ENCODE results near the gene SCCPDH. TPM values are rescaled to one million over a fixed set of nuclear protein-coding genes. Genes with fewer than 3 reads are reported as not detected.

SCCPDH gene
- total and polyA plus RNA-seq, 2 of the 13 experiments (the other 11 are each of a cell fraction or from before 2014, with no cell fraction given): 36.7 to 62.3 TPM

- ATAC-seq (peak; percentile 74), FAIRE-seq (no peak), DNase-seq (ENCODE audit: low spot score) (no peak)
- Histone ChIP-seq H3K9me3 (ENCODE audit: low read length) (no peaks in the 10 kb centered on the region), H3K4me2 (ENCODE audit: low read depth, low read length) (peak overlapping the region; percentile 84), H3K27me3 (ENCODE audit: control insufficient read depth in 1 of 2, insufficient read depth in 2 of 2, low read length in 2 of 2) (no peaks in the 10 kb centered on the region), H2AFZ (ENCODE audit: low read length) (no peak overlapping the region), H3K4me1 (ENCODE audit: insufficient read depth, low read length) (peaks cover 42% of the 10 kb centered on the region), H3K27ac (ENCODE audit: extremely low read length, insufficient read depth, low read length) (peak overlapping the region; percentile 95), H4K20me1 (ENCODE audit: insufficient read depth, low read length) (no peaks in the 10 kb centered on the region), H3K79me2 (ENCODE audit: insufficient read depth, low read length) (peaks cover 28% of the 10 kb centered on the region), H3K4me3 (replicated peaks in 1 of 3; ENCODE audit: insufficient read depth in 1 of 3, low read depth in 2 of 3, low read length in 3 of 3) (peak overlapping the region; percentile 73 to 89 (median 82)), H3K9ac (ENCODE audit: insufficient read depth, low read depth, low read length) (peak overlapping the region; percentile 94), H3K36me3 (replicated peaks in 1 of 2; ENCODE audit: control insufficient read depth in 1 of 2, insufficient read depth in 2 of 2, low read length in 2 of 2) (peaks cover 6 to 12% of the 10 kb centered on the region in 2 experiments)
- POLR2A ChIA-PET: interaction anchor here (0.6 to 4.0 kb wide), 7 partner anchors 13 to 167 kb away, joined by 3 to 82 read pairs (median 3); no protein-coding TSS in a partner anchor
- CTCF ChIA-PET (ENCODE audit: low intra/inter-chr PET ratio, low total read pairs): no interaction called here
- no TSS peak for BruUV-seq (replicated peaks)
- intact Hi-C loops (cut with micrococcal nuclease; ENCODE audit: unreplicated experiment): loop anchor here (2.0 kb wide), 1 partner anchor 28 kb away; no protein-coding TSS in a partner anchor
- WGBS (ENCODE audit: low lambda C conversion rate): under 1% methylated on average over 13 of the region's 13 CpGs
- in situ Hi-C loops (cut with HindIII; ENCODE audit: extremely low pct_ligation_motif_present, low pct_unique_long_range_greater_than_20kb): no loop called here
- TF ChIP-seq BRCA1 (CRISPR knock-in tag; IDR thresholded peaks at IDR 0.05) (no peak), SKIL (CRISPR knock-in tag; IDR thresholded peaks at IDR 0.05; ENCODE audit: borderline replicate concordance) (no peak), ZNF790 (CRISPR knock-in tag; IDR thresholded peaks at IDR 0.05; ENCODE audit: borderline replicate concordance) (peak; percentile 64; the same call in 1 of the 2 replicates), ZBTB4 (CRISPR knock-in tag; IDR thresholded peaks at IDR 0.05; ENCODE audit: borderline replicate concordance) (no peak), RBFOX2 (IDR thresholded peaks at IDR 0.05; ENCODE audit: low read depth, low read length) (no peak), ERF (CRISPR knock-in tag; IDR thresholded peaks at IDR 0.05) (0 out of 2 replicates have a peak, but pooled peaks have one; percentile 4), SRSF9 (IDR thresholded peaks at IDR 0.05; ENCODE audit: borderline replicate concordance, insufficient read depth, low read depth, low read length, poor library complexity, severe bottlenecking) (no peak), CCAR2 (optimal IDR thresholded peaks at IDR 0.05; ENCODE audit: low read depth, low read length) (no peak), ZNF263 (CRISPR knock-in tag; IDR thresholded peaks at IDR 0.05) (no peak), ZNF891 (CRISPR knock-in tag; IDR thresholded peaks at IDR 0.05) (no peak), POLR2A (IDR thresholded peaks at IDR 0.05; ENCODE audit: insufficient read depth in 1 of 2, low read depth in 2 of 2, low read length in 2 of 2) (peak in 1 of 2 experiments; percentile 38; a peak in 1 of 4 replicates), ZNF501 (CRISPR knock-in tag; IDR thresholded peaks at IDR 0.05) (no peak; the same call in 1 of the 2 replicates), GZF1 (CRISPR knock-in tag; IDR thresholded peaks at IDR 0.05) (no peak), HINFP (CRISPR knock-in tag; IDR thresholded peaks at IDR 0.05; ENCODE audit: low read depth) (0 out of 2 replicates have a peak, but pooled peaks have one; percentile 5), ZNF251 (CRISPR knock-in tag; IDR thresholded peaks at IDR 0.05) (no peak), SCMH1 (CRISPR knock-in tag; IDR thresholded peaks at IDR 0.05; ENCODE audit: borderline replicate concordance) (no peak), SP1 (IDR thresholded peaks at IDR 0.05) (no peak), SP1 (CRISPR knock-in tag; IDR thresholded peaks at IDR 0.05) (no peak), KMT2B (CRISPR knock-in tag; IDR thresholded peaks at IDR 0.05) (peak; percentile 53; the same call in 1 of the 2 replicates), ARID2 (CRISPR knock-in tag; IDR thresholded peaks at IDR 0.05; ENCODE audit: borderline replicate concordance) (peak; percentile 87; the same call in 1 of the 2 replicates)
Measured at GRCh38 chr1:246724731-246725095, 504 bp downstream of the SCCPDH start.

Measured in HepG2 (cell line).